ENCODE measurements around the gene DNAJC30. TPM values are rescaled to one million over a fixed set of nuclear protein-coding genes. Genes with fewer than 3 reads are reported as not detected.

DNAJC30 gene
- polyA plus RNA-seq, 1 donor (not counting 4 experiments of a cell fraction or from before 2014, with no cell fraction given) = 4.9 TPM

DNA sequence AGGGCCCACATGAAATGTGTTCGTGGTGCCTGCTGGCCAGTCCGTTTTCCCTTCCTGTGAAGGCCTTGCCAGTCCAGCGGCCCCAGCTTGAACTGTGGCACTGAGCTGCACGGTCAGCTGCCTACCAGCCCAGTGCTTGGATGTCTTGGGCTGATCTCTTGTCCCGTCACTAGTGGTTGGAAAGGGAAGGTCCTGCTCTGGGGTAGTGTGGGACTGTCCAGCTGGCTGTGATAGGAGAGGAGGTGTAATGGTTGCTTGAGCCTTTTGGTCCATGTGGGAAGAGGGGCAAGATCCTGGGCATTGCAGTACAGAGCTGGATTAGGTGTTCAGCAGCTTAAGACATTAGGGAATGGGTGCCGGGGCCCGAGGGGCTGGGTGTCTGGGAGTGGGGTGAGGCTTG lies 15.2 kb upstream of the DNAJC30 start:
- Histone ChIP-seq H3K4me1 (ENCODE audit: control insufficient read depth, extremely low read depth, insufficient read depth, low read length) (no peaks in the 10 kb centered on the region), H3K4me3 (ENCODE audit: control insufficient read depth in 2 of 3, extremely low read depth in 1 of 3, insufficient read depth in 2 of 3, low read depth in 1 of 3, low read length in 3 of 3) (no peak overlapping the region), H3K9me3 (ENCODE audit: control insufficient read depth, low read depth, low read length) (no peaks in the 10 kb centered on the region), H3K9ac (ENCODE audit: control insufficient read depth, extremely low read depth, insufficient read depth, low read length) (no peak overlapping the region), H4K20me1 (ENCODE audit: control insufficient read depth, extremely low read depth, insufficient read depth, low read length) (peaks cover 4% of the 10 kb centered on the region), H2AFZ (ENCODE audit: control insufficient read depth, low read length) (no peak overlapping the region), H3K79me2 (ENCODE audit: control insufficient read depth, insufficient read depth, low read length) (no peaks in the 10 kb centered on the region), H3K27me3 (ENCODE audit: control insufficient read depth, extremely low read depth, insufficient read depth, low read length) (no peaks in the 10 kb centered on the region), H3K4me2 (ENCODE audit: control insufficient read depth, extremely low read depth, insufficient read depth, low read depth, low read length) (no peak overlapping the region), H3K9me1 (ENCODE audit: control insufficient read depth, extremely low read depth, insufficient read depth, low read length) (no peaks in the 10 kb centered on the region), H3K27ac (ENCODE audit: control insufficient read depth, insufficient read depth, low read length) (no peak overlapping the region), H3K36me3 (ENCODE audit: control insufficient read depth in 2 of 2, extremely low read depth in 1 of 2, insufficient read depth in 2 of 2, low read length in 2 of 2) (peaks cover 47 to 54% of the 10 kb centered on the region in 2 experiments)
- FAIRE-seq (no peak), DNase-seq (ENCODE audit: low read depth, low spot score) (no peak)
- no peak for TF ChIP-seq EZH2 (IDR thresholded peaks at IDR 0.05; ENCODE audit: low read length)
- TF ChIP-seq, protein P1, sequence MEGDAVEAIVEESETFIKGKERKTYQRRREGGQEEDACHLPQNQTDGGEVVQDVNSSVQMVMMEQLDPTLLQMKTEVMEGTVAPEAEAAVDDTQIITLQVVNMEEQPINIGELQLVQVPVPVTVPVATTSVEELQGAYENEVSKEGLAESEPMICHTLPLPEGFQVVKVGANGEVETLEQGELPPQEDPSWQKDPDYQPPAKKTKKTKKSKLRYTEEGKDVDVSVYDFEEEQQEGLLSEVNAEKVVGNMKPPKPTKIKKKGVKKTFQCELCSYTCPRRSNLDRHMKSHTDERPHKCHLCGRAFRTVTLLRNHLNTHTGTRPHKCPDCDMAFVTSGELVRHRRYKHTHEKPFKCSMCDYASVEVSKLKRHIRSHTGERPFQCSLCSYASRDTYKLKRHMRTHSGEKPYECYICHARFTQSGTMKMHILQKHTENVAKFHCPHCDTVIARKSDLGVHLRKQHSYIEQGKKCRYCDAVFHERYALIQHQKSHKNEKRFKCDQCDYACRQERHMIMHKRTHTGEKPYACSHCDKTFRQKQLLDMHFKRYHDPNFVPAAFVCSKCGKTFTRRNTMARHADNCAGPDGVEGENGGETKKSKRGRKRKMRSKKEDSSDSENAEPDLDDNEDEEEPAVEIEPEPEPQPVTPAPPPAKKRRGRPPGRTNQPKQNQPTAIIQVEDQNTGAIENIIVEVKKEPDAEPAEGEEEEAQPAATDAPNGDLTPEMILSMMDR (optimal IDR thresholded peaks at IDR 0.05 in 1 of 3, IDR thresholded peaks at IDR 0.05 in 1 of 3, conservative IDR thresholded peaks at IDR 0.05 in 1 of 3; ENCODE audit: extremely low read depth in 1 of 3, insufficient read depth in 2 of 3, low read length in 3 of 3) = no peak
- dilution Hi-C loops (cut with MboI; ENCODE audit: extremely low pct_ligation_motif_present, low sequenced_read_pairs) = no loop called here

- Histone ChIP-seq H3K4me1 (ENCODE audit: control insufficient read depth, extremely low read depth, insufficient read depth, low read length) (no peaks in the 10 kb centered on the region), H3K4me2 (ENCODE audit: control insufficient read depth, extremely low read depth, insufficient read depth, low read depth, low read length) (no peak overlapping the region), H3K9me1 (ENCODE audit: control insufficient read depth, extremely low read depth, insufficient read depth, low read length) (no peaks in the 10 kb centered on the region), H3K36me3 (ENCODE audit: control insufficient read depth in 2 of 2, extremely low read depth in 1 of 2, insufficient read depth in 2 of 2, low read length in 2 of 2) (peaks cover 42 to 47% of the 10 kb centered on the region in 2 experiments), H3K9ac (ENCODE audit: control insufficient read depth, extremely low read depth, insufficient read depth, low read length) (no peak overlapping the region), H3K27me3 (ENCODE audit: control insufficient read depth, extremely low read depth, insufficient read depth, low read length) (no peaks in the 10 kb centered on the region), H3K27ac (ENCODE audit: control insufficient read depth, insufficient read depth, low read length) (no peak overlapping the region), H4K20me1 (ENCODE audit: control insufficient read depth, extremely low read depth, insufficient read depth, low read length) (no peaks in the 10 kb centered on the region), H3K9me3 (ENCODE audit: control insufficient read depth, low read depth, low read length) (no peaks in the 10 kb centered on the region), H2AFZ (ENCODE audit: control insufficient read depth, low read length) (no peak overlapping the region), H3K79me2 (ENCODE audit: control insufficient read depth, insufficient read depth, low read length) (no peaks in the 10 kb centered on the region), H3K4me3 (ENCODE audit: control insufficient read depth in 2 of 3, extremely low read depth in 1 of 3, insufficient read depth in 2 of 3, low read depth in 1 of 3, low read length in 3 of 3) (no peak overlapping the region)
- dilution Hi-C loops (cut with MboI; ENCODE audit: extremely low pct_ligation_motif_present, low sequenced_read_pairs) = no loop called here
- TF ChIP-seq, protein P1 (optimal IDR thresholded peaks at IDR 0.05 in 1 of 3, IDR thresholded peaks at IDR 0.05 in 1 of 3, conservative IDR thresholded peaks at IDR 0.05 in 1 of 3; ENCODE audit: extremely low read depth in 1 of 3, insufficient read depth in 2 of 3, low read length in 3 of 3) = no peak
- no peak for TF ChIP-seq EZH2 (IDR thresholded peaks at IDR 0.05; ENCODE audit: low read length)
- FAIRE-seq = no peak
- DNase-seq (ENCODE audit: low read depth, low spot score) = no peak
Measured at GRCh38 chr7:73696372-73696771, 13.1 kb upstream of the DNAJC30 start.
